ENCODE data around the gene CRLF1.

DNA sequence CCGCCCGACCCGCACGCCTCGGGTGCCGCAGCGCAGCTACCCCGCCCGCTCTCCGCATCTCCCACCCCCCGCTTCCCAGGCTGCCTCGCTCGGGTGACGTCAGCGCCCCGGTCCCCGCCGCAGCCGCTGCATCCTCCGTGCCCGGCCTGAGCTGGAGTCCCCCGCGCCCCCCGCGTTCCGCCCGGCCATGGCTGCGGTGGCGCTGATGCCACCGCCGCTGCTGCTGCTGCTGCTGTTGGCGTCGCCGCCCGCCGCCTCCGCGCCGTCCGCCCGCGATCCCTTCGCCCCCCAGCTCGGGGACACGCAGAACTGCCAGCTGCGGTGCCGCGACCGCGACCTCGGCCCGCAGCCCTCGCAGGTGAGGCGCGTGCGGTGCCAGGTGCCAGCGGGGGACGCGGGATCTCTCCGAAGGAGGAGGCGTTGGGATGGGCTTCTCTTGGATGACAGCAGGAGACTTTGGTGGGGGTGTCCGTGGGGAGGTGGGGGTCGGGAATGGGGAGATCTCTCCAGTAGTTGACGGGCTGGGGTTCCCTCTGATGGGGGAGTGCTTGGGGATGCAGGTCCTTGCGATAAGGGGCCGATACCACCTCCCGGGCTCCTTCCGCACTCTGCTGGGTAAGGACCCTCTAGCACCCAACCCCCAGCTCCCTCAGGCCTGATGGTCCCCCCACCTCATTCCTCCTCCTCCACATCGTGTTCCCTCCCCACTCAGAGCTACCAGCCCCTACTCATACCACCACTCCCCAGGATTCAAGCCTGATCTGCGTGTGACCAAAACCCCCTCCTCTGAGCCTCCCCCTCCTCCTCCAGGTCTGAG is 6.4 kb upstream of the CRLF1 start, which contains the start of gene TMEM59L:
- TF ChIP-seq POLR2A (IDR thresholded peaks at IDR 0.05; ENCODE audit: low read depth, low read length) (no peak), TAF1 (IDR thresholded peaks at IDR 0.05; ENCODE audit: borderline replicate concordance, low read depth, low read length) (no peak), POLR2AphosphoS5 (IDR thresholded peaks at IDR 0.05; ENCODE audit: low read depth, low read length) (no peak)
